OCI-LY1 (cell line): Measurements from ENCODE around the gene GAN.

Source experiments
- EZH2 ChIP-seq: fragments of 200-600 bp; sonication (generic), shearing (Covaris generic); IDR thresholded peaks from 2 replicates; pipeline ENCODE4 v1.8.0; 2017; ENCODE audit warnings: borderline replicate concordance, mixed run types, mild to moderate bottlenecking, antibody characterized with exemption, low read length, moderate library complexity, mixed read lengths
- TF ChIP-seq, protein P1 (sequence below): fragments of 200-600 bp; sonication (generic), shearing (Covaris generic); IDR thresholded peaks from 2 replicates; pipeline ENCODE4 v1.5.1; 2017; ENCODE audit warnings: mild to moderate bottlenecking, antibody characterized with exemption, low read length, moderate library complexity, mixed read lengths

DNA sequence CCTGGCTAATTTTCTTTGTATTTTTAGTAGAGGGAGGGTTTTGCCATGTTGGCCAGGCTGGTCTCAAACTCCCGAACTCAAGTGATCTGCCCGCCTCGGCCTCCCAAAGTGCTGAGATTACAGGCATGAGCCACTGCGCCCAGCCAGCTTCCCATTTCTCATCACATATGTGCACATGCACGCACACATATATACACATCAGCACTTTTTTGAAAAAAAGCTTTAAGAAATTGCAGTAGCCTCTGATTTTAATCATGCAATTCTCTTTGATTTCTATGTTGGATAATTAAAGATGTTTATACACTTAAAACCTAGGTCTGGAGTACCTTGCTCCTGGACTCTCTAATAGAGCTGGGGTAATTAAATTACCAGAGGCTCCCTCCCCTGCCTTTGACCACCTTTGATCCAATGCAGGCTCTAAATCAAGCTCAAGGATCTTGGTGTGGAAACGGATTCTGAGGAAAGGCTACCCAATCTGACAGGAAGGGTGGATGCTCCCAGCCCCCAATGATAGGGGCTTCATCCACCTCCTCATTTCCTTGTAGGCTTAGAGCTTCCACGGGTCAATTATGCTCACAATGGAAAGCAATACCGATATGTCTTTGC lies 29.7 kb upstream of the GAN start:
- TF ChIP-seq, protein P1, sequence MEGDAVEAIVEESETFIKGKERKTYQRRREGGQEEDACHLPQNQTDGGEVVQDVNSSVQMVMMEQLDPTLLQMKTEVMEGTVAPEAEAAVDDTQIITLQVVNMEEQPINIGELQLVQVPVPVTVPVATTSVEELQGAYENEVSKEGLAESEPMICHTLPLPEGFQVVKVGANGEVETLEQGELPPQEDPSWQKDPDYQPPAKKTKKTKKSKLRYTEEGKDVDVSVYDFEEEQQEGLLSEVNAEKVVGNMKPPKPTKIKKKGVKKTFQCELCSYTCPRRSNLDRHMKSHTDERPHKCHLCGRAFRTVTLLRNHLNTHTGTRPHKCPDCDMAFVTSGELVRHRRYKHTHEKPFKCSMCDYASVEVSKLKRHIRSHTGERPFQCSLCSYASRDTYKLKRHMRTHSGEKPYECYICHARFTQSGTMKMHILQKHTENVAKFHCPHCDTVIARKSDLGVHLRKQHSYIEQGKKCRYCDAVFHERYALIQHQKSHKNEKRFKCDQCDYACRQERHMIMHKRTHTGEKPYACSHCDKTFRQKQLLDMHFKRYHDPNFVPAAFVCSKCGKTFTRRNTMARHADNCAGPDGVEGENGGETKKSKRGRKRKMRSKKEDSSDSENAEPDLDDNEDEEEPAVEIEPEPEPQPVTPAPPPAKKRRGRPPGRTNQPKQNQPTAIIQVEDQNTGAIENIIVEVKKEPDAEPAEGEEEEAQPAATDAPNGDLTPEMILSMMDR = no peak
- TF ChIP-seq EZH2 = no peak
